ENCODE results near the gene TUBA4A.

GRCh38 chr2:219218217-219218731, 35.4 kb downstream of the TUBA4A start:
- TF ChIP-seq CTCF (IDR thresholded peaks at IDR 0.05; ENCODE audit: insufficient read depth, low read length) (no peak), POLR2AphosphoS5 (IDR thresholded peaks at IDR 0.05; ENCODE audit: low read depth) (no peak), GABPA (IDR thresholded peaks at IDR 0.05; ENCODE audit: low read depth) (no peak)
